Thoracic aorta (tissue), 2 donors: ENCODE data around the gene CIDEB. TPM values are rescaled to one million over a fixed set of nuclear protein-coding genes. Genes with fewer than 3 reads are reported as not detected.

Experiments
- ATAC-seq: fragments of 150-250 bp; one replicate; pipeline ENCODE4 v1.8.0; 2017; ENCODE audit warnings: low read depth; ENCODE audit not compliant: insufficient number of reproducible peaks, low FRiP score
- DNase-seq: peaks from one replicate; pipeline ENCODE4 v3.0.0-alpha.2; 2020; ENCODE audit warnings: low spot score
- H3K27ac ChIP-seq, 2 donors: fragments of 200-600 bp; sonication (generic); 1 replicate in 1 of 2; 2 replicates in 1 of 2; pipeline ENCODE4 v1.5.1; 2016; ENCODE audit warnings: mild to moderate bottlenecking in 2 of 2, moderate library complexity in 2 of 2
- H3K27me3 ChIP-seq: fragments of 200-600 bp; sonication (generic); replicated peaks from 2 replicates; pipeline ENCODE4 v1.6.0; 2016; ENCODE audit warnings: mild to moderate bottlenecking; ENCODE audit not compliant: insufficient read depth
- H3K36me3 ChIP-seq: fragments of 200-600 bp; sonication (generic); one replicate; pipeline ENCODE4 v1.5.1; 2016
- H3K4me1 ChIP-seq, 2 donors: fragments of 200-600 bp; sonication (generic); 1 replicate in 1 of 2; 2 replicates in 1 of 2; pipeline versions ENCODE4 v1.5.1 to v1.6.0; 2016; ENCODE audit warnings: low read depth in 2 of 2, mild to moderate bottlenecking in 1 of 2; ENCODE audit not compliant: control insufficient read depth in 1 of 2
- H3K4me3 ChIP-seq: fragments of 200-600 bp; sonication (generic); 2 replicates; pipeline ENCODE4 v1.5.1; 2016; ENCODE audit warnings: mild to moderate bottlenecking
- H3K9me3 ChIP-seq: fragments of 200-600 bp; sonication (generic); 2 replicates; pipeline ENCODE4 v1.5.1; 2016
- CTCF ChIP-seq: fragments of 200-600 bp; sonication (generic); IDR thresholded peaks from one replicate; pipeline ENCODE4 v1.5.1; 2019; ENCODE audit warnings: antibody characterized with exemption
- total RNA-seq, 2 donors: library from RNA; depleted of rRNA; stranded (reverse); fragments of >200 nt; gene quantifications; one replicate each; pipeline versions ENCODE4 v1.1.0 to v1.2.3, GENCODE V29; 2016

CIDEB gene
- total RNA-seq, 2 donors from 2014 or later = 10.9 to 17.3 TPM

- Histone ChIP-seq H3K9me3 (no peaks in the 10 kb centered on the region), H3K36me3 (peaks cover 30% of the 10 kb centered on the region), H3K27ac (no peak overlapping the region), H3K4me1 (peaks cover 5 to 21% of the 10 kb centered on the region in 2 donors), H3K27me3 (no peaks in the 10 kb centered on the region), H3K4me3 (no peak overlapping the region)
- DNase-seq (no peak), ATAC-seq (no peak)
- no peak for TF ChIP-seq CTCF
Measured at GRCh38 chr14:24308342-24309124, 756 bp upstream of the CIDEB start.

- no peak for TF ChIP-seq CTCF
- DNase-seq (no peak), ATAC-seq (no peak)
- Histone ChIP-seq H3K27ac (no peak overlapping the region), H3K4me3 (no peak overlapping the region), H3K9me3 (no peaks in the 10 kb centered on the region), H3K27me3 (no peaks in the 10 kb centered on the region), H3K36me3 (peaks cover 44% of the 10 kb centered on the region), H3K4me1 (peaks cover 5 to 21% of the 10 kb centered on the region in 2 donors)
Measured at GRCh38 chr14:24307156-24307574, 612 bp downstream of the CIDEB start.

- ATAC-seq (no peak), DNase-seq (no peak)
- no peak overlapping the region for H3K27ac ChIP-seq
- H3K4me3 ChIP-seq = no peak overlapping the region
- no peaks in the 10 kb centered on the region for H3K27me3 ChIP-seq
- H3K9me3 ChIP-seq = no peaks in the 10 kb centered on the region
- TF ChIP-seq CTCF = no peak
- peaks cover 7 to 12% of the 10 kb centered on the region in 2 donors for H3K4me1 ChIP-seq
- H3K36me3 ChIP-seq = peaks cover 48% of the 10 kb centered on the region
Measured at GRCh38 chr14:24304019-24304387, 3.8 kb downstream of the CIDEB start.

- peak overlapping the region; percentile 77 for H3K4me3 ChIP-seq
- no peak for TF ChIP-seq CTCF
- no peak for ATAC-seq
- no peak overlapping the region for H3K27ac ChIP-seq
- DNase-seq = no peak
- H3K36me3 ChIP-seq = peaks cover 45% of the 10 kb centered on the region
- no peaks in the 10 kb centered on the region for H3K27me3 ChIP-seq
- H3K4me1 ChIP-seq = peaks cover 13 to 16% of the 10 kb centered on the region in 2 donors
- H3K9me3 ChIP-seq = no peaks in the 10 kb centered on the region
Measured at GRCh38 chr14:24300326-24300980, 7.3 kb downstream of the CIDEB start.
